Breast epithelium (tissue), 4 donors: ENCODE results near the gene MCHR2. TPM values are rescaled to one million over a fixed set of nuclear protein-coding genes. Genes with fewer than 3 reads are reported as not detected.
A peak's percentile ranks its signal among the peaks of the same experiment; 100 is the strongest.

Experiments used
- DNase-seq, 2 donors: peaks; one replicate each; pipeline ENCODE4 v3.0.0-alpha.2; 2019; ENCODE audit warnings: low spot score in 2 of 2
- H3K27ac ChIP-seq, 2 donors: fragments of 200-600 bp; sonication (generic) in 1 of 2; one replicate each; pipeline ENCODE4 v1.5.1; 2016 to 2019; ENCODE audit warnings: mild to moderate bottlenecking in 1 of 2
- H3K27me3 ChIP-seq, 2 donors: fragments of 200-600 bp; sonication (generic) in 1 of 2; one replicate each; pipeline versions ENCODE4 v1.5.1 to v1.6.0; 2017 to 2019; ENCODE audit warnings: control low read depth in 1 of 2, mild to moderate bottlenecking in 1 of 2
- H3K36me3 ChIP-seq: fragments of 200-600 bp; one replicate; pipeline ENCODE4 v1.5.1; 2019
- H3K4me1 ChIP-seq, 2 donors: fragments of 200-600 bp; sonication (generic); one replicate each; pipeline ENCODE4 v1.5.1; 2016 to 2019; ENCODE audit warnings: control low read depth in 1 of 2
- H3K4me3 ChIP-seq, 3 donors: fragments of 200-600 bp; sonication (generic); 1 replicate in 2 of 3; 2 replicates in 1 of 3; pipeline ENCODE4 v1.5.1; 2016 to 2019; ENCODE audit warnings: mild to moderate bottlenecking in 3 of 3, moderate library complexity in 2 of 3
- H3K9me3 ChIP-seq, 2 donors: fragments of 200-600 bp; sonication (generic) in 1 of 2; one replicate each; pipeline ENCODE4 v1.5.1; 2016 to 2019; ENCODE audit warnings: control low read depth in 1 of 2
- CTCF ChIP-seq, 3 donors: fragments of 450-650 bp; IDR thresholded peaks; one replicate each; pipeline ENCODE4 v1.5.1; 2016 to 2017; ENCODE audit warnings: antibody characterized with exemption in 3 of 3, mild to moderate bottlenecking in 3 of 3, moderate library complexity in 3 of 3
- POLR2A ChIP-seq: fragments of 450-650 bp; IDR thresholded peaks from one replicate; pipeline ENCODE4 v1.6.1; 2016; ENCODE audit warnings: antibody characterized with exemption, mild to moderate bottlenecking, moderate library complexity
- POLR2AphosphoS5 ChIP-seq, 3 donors: sonication (generic); formaldehyde crosslinking; IDR thresholded peaks; one replicate each; pipeline ENCODE4 v1.6.1; 2017; ENCODE audit warnings: antibody characterized with exemption in 3 of 3
- intact Hi-C: fragments of 100-400 bp; cut with DNase I; formaldehyde crosslinking; loops from one replicate; pipeline ENCODE4 v1.15.1; 2023; ENCODE audit warnings: low total_unique reads
- total RNA-seq, 3 donors: library from RNA; depleted of rRNA; stranded (reverse); fragments of >200 nt; gene quantifications; one replicate each; pipeline ENCODE4 v1.1.0, GENCODE V29; 2016

MCHR2 gene
- total RNA-seq, 3 donors from 2014 or later = not detected

DNA sequence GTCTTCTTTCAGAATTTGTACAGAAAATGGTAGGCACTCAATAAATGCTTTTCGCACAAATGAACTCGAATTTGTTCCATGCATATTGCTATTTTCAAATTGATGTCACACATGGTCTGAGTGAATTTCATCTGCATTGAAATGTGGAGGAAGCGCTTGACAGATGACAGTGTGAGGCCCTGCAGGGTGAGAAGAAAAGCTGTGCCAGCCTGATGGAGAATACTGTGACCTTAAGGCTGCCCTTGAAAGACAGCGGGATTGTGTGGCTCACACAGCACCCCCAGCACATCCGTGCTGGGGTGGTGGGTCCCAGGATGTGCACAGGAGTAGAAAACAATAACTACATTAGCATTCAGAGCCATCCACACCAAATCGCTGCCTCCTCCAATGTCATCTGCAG, 14.8 kb upstream of the MCHR2 start:
- no peak overlapping the region for H3K4me3 ChIP-seq
- no peak overlapping the region for H3K27ac ChIP-seq
- no peaks in the 10 kb centered on the region for H3K27me3 ChIP-seq
- no peaks in the 10 kb centered on the region for H3K9me3 ChIP-seq
- TF ChIP-seq CTCF (IDR thresholded peaks at IDR 0.05) (no peak), POLR2AphosphoS5 (IDR thresholded peaks at IDR 0.05) (no peak), POLR2A (no peak)
- H3K4me1 ChIP-seq = no peaks in the 10 kb centered on the region
- no peak for DNase-seq
- intact Hi-C loops = no loop called here
- no peaks in the 10 kb centered on the region for H3K36me3 ChIP-seq

- Histone ChIP-seq H3K4me1 (no peaks in the 10 kb centered on the region), H3K9me3 (no peaks in the 10 kb centered on the region), H3K36me3 (no peaks in the 10 kb centered on the region), H3K4me3 (no peak overlapping the region), H3K27me3 (no peaks in the 10 kb centered on the region), H3K27ac (no peak overlapping the region)
- no peak for DNase-seq
- intact Hi-C loops = no loop called here
- TF ChIP-seq POLR2AphosphoS5 (IDR thresholded peaks at IDR 0.05) = no peak
- TF ChIP-seq CTCF (IDR thresholded peaks at IDR 0.05) = peak; percentile 19 to 79 (median 46)
These were observed 7.9 kb upstream of the MCHR2 start for GRCh38 chr6:100001915-100002388.

GRCh38 chr6:99997141-99997540, 3.1 kb upstream of the MCHR2 start:
- TF ChIP-seq POLR2A = no peak
- no peak for TF ChIP-seq POLR2AphosphoS5 (IDR thresholded peaks at IDR 0.05)
- no peak for TF ChIP-seq CTCF (IDR thresholded peaks at IDR 0.05)
- H3K36me3 ChIP-seq = no peaks in the 10 kb centered on the region
- H3K4me1 ChIP-seq = no peaks in the 10 kb centered on the region
- no peak overlapping the region for H3K4me3 ChIP-seq
- H3K27ac ChIP-seq = no peak overlapping the region
- no peak for DNase-seq
- intact Hi-C loops = no loop called here
- no peaks in the 10 kb centered on the region for H3K9me3 ChIP-seq
- peaks cover 0 to 18% of the 10 kb centered on the region in 2 donors for H3K27me3 ChIP-seq

DNA sequence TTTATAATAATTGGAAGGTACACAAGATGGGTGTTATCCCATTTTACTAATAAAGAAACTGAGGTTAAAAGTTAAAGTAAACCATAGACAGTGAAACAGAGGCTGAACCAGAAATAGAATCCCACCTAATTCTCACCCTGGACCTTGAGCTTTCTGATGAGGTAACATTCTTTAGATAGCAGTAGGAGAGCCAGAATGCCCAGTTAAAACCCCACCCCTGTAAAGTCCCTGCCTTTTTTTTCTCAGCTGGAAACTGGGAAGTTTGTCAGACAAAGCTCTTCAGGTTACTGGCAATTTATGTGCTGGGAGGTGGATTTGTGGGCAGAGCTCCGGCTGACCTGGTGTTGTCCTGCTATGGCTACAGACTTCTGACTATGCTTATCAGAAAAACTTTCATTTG, 1.9 kb upstream of the MCHR2 start:
- DNase-seq = no peak
- Histone ChIP-seq H3K27me3 (peaks cover 0 to 18% of the 10 kb centered on the region in 2 donors), H3K27ac (no peak overlapping the region), H3K36me3 (no peaks in the 10 kb centered on the region), H3K4me1 (no peaks in the 10 kb centered on the region), H3K9me3 (no peaks in the 10 kb centered on the region), H3K4me3 (no peak overlapping the region)
- TF ChIP-seq CTCF (IDR thresholded peaks at IDR 0.05) (no peak), POLR2A (no peak)
- intact Hi-C loops = no loop called here

DNA sequence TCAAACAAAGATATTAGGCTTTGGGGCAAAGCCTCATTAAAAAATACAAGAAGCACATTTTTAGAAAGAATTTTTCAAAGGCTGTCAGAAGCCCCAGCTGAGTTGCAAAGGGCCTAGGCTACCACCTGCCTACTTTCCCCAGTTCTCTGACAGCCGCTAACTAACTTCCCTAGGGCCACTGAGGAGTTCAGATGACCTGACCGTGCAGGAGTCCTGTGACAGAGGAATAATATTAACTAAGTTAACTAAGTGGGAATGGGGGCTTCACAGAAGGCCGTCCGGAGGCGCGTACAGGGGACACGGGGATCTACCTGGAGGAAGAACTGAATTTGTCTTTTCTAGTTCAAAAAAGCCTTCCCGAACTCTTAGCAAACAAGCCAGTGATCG, 884 bp downstream of the MCHR2 start:
- TF ChIP-seq POLR2A = no peak
- TF ChIP-seq POLR2AphosphoS5 (IDR thresholded peaks at IDR 0.05) = no peak
- TF ChIP-seq CTCF (IDR thresholded peaks at IDR 0.05) = no peak
- H3K9me3 ChIP-seq = no peaks in the 10 kb centered on the region
- intact Hi-C loops = no loop called here
- no peak for DNase-seq
- no peaks in the 10 kb centered on the region for H3K4me1 ChIP-seq
- peak overlapping the region in 2 of 3 donors; percentile 29 to 55 for H3K4me3 ChIP-seq
- H3K36me3 ChIP-seq = no peaks in the 10 kb centered on the region
- H3K27me3 ChIP-seq = peaks cover 0 to 18% of the 10 kb centered on the region in 2 donors
- H3K27ac ChIP-seq = no peak overlapping the region
